Right forelimb (tissue), 1 donor: ENCODE measurements around the gene STUB1.

Experiments used
- DNase-seq: peaks from one replicate; pipeline ENCODE4 v3.0.0-alpha.2; 2018

The STUB1 gene

GRCh38 chr16:667780-668518 is 12.3 kb upstream of the STUB1 start, which contains the start of gene RHOT2:
RHOT2 (plus strand) TSS chr16:668132; CDS start chr16:668200, 68 bp downstream.
- DNase-seq = peak; percentile 95

- DNase-seq = no peak
Observed at GRCh38 chr16:668519-669171, 11.6 kb upstream of the STUB1 start.

DNA sequence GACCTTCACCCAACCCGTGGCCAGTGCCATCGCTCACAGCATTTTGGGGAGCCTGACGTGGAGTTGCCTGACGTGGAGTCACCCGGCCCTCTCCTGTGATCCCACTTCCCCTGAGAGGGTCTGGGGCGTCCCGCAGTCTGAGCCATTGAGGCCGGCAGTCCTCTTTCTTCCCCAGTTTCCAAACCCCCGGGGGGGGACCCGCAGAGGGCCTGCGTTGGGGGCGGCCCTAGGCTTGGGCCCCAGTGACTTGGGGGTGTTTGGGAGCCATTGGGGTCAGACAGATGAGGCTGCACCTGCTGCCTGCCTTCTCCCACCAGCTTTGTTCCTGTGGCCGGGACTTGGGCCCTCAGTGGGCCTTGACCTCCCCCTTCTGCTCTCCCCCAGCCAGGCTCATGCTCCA is 10.5 kb upstream of the STUB1 start:
- DNase-seq = no peak

GRCh38 chr16:670485-671352 is 9.5 kb upstream of the STUB1 start:
- DNase-seq = no peak

DNA sequence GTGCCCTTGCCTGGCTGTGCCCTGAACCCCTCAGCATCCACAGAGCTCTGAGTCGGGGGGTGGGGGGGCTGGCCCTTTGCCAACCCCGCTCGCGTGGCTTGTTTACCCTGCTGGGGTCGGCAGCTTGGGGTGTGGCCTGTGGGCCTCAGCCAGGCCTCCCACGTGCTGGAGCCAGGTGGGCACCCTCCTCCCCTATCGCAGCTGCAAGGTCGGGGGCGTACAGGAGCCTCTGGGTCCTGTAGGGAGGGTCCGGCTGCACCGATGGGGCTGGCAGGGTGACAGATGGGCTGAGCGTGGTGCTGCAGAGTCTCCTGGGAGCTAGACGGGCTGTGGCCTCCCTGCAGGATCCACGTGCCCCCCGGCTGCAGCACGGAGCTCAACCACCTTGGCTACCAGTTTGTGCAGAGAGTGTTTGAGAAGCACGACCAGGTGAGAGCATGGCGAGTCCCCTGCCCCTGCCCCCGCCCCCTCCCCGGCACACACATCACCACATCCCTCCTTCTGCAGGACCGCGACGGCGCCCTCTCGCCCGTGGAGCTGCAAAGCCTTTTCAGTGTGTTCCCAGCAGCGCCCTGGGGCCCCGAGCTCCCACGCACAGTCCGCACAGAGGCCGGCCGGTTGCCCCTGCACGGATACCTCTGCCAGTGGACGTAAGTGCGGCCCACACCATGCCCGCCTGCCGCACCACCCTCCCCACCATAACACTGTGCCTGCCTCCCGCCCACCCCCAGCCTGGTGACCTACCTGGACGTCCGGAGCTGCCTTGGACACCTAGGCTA is 8.7 kb upstream of the STUB1 start:
- no peak for DNase-seq

DNA sequence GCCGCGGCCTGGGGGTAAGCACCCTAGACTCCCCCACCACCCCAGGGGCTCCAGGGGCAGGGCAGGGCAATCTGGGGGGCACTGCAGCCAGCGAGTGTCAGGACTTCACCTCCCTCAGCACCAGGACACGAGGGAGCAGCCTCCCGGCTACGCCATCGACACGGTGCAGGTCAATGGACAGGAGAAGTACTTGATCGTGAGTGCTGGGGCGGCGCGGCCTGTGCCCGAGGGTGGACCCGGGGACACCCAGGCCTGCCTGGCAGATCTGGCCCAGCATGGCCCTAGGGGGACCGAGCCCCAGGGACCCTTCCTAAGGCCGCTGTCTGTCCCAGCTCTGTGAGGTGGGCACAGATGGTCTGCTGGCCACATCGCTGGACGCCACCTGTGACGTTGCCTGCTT is 7.8 kb upstream of the STUB1 start:
- no peak for DNase-seq

GRCh38 chr16:672851-673250 is 7.4 kb upstream of the STUB1 start:
- DNase-seq = no peak

DNA sequence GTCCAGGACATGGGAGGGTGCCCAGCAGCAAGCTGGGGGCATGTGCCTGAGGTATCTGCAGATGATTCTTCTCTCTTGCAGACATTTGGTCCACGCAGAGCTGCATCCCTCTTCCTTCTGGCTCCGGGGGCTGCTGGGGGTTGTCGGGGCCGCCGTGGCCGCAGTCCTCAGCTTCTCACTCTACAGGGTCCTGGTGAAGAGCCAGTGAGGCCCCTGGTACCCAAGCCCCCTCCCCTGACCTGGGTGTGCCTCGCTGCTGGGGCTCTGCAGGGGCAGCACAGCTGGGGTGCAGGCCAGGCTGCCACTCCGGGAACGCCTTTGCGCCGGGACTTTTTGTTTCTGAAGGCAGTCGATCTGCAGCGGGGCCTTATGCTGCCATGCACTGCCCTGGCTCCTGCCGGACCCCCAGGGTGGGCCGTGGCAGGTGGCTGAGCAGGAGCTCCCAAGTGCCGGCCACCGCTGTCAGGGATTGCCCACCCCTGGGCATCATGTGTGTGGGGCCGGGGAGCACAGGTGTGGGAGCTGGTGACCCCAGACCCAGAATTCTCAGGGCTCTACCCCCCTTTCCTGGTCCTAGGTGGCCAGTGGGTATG is 6.7 kb upstream of the STUB1 start:
- no peak for DNase-seq

DNA sequence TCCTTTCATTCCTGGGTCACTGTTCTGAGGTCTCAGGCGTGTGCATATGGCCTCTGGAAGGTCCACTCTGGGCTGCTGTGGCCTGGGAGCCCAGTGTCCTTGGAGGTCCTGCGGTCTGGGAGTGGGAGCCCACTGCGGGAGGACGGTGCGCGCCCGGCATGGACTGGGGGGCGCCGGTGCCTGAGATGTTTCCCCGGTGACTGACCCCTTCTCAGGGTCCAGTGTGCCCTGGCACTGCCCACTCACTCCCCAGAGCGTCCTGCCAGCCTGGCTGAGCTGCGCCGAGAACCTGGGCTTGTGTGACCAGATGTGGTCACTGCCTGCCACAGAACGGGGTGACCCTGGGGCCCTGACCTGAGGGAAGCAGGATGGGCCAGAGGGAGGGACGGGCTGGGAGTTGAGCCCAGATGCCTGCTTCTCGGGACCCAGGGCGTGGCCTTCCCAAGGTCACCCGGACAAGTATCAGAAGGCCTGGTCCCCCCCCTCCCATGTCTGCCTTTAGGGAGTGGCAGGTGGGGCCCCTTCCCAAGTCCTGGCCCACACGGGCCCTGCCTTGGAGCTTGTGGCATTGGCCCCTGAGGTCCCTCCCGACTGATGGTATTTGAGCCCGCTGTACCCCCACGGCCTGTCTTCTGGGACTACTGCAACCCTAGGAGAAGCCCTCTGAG is 5.9 kb upstream of the STUB1 start:
- DNase-seq = no peak

DNA sequence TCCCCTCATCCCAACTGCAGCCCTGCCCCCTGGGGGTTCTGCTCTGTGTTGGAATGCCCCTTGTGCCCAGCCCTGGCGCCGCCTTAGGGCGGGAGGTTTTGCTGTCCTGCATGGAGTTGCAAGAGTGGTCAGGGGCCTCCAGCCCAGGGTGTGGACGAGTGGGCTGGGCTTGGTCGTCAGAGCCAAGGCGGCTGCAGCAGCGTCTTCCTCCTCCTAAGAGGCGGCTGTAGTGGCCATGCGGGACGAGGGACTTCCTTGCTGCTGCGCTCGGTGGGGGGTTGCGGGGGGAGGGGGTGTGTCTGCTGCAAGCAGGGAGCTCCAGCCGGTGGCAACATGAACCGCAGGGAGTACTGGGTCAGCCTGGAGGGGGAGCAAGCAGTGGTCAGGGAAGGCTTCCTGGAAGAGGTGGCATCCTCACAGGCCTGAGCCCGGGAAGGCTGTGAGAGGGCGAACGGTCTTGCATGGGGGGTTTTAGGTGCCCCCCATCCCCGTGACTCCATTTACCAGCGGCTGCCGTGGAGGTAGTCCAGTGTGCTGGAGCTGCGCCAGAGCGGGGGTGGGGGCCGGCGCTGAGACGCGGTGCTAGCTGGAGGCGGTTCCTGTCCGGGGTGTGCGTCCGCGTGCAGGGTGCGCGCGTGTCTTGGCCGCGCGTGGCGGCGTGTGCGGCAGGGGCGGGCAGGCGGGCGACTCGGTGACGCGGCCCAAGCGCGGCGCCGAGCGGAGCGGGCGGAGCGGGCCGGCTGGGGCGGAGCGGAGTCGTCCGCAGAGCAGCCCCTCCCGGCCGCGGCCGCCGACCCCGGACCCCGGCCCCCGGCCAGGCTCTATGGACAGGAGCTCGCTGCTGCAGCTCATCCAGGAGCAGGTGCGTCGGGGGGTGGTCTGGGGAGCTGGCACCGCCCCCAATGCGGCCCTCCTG is 5.0 kb upstream of the STUB1 start, which contains the start of gene RHBDL1:
Gene RHBDL1, plus strand, starts transcription at position 704 of the 916 bp plus-strand sequence. Its CDS starts 120 bp downstream, at position 824.
- no peak for DNase-seq

- no peak for DNase-seq
Observed at GRCh38 chr16:675884-676564, 4.2 kb upstream of the STUB1 start.

DNA sequence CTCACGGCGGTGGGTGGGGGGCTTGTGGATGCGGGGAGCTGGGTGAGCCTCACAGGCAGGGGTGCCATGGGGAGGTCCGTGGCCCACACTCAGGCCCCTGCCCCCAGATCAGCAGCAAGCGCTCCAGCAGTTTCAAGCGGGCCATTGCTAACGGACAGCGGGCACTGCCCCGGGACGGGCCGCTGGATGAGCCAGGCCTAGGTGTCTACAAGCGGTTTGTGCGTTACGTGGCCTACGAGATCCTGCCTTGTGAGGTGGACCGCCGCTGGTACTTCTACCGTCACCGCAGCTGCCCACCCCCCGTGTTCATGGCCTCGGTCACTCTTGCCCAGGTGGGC is 3.7 kb upstream of the STUB1 start:
- no peak for DNase-seq

DNA sequence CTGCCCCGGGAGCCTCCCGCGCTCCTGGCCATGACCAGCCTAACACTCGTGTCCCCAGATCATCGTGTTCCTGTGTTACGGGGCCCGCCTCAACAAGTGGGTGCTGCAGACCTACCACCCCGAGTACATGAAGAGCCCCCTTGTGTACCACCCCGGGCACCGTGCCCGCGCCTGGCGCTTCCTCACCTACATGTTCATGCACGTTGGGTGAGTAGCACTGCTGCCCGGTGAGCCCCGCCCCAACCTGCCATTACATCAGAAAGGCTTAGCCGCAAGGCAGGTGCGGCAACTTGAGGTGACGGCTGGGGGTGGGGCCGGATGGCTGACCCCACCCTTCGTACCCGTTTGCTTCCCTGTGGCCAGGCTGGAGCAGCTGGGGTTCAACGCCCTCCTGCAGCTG is 3.3 kb upstream of the STUB1 start:
- DNase-seq = no peak

GRCh38 chr16:677316-678190 is 2.7 kb upstream of the STUB1 start:
- DNase-seq = no peak

DNA sequence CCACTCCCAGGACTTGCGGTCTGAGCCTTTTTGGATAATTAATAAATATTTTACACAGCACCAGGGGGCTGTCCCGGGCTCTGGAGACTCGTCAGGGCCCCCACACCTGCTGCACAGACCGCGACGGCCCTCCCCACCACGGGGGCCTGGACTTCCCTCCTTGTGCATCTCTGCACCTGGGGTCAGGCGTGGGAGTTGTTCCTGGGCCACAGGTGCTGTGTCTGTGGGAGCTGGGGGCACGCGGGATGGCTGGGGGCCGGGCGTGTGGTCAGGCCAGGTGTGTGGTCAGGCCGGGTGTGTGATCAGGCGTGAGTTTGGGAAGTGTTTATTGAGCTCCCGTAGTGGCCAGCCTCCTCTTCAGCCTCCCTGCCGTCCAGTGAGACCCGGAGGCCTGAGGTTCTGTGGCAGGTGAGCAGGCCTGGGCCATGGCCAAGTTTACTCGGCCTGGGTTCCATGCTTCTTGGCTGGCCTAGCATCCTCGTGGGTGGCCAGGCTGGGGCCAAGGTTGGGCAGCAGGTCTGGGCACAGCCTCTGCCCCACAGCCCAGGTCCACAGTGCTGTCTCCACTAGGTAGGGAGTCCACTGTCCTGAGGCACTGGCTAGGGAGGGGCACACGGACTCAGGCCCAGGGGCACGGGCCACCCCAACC is 1.9 kb upstream of the STUB1 start:
- no peak for DNase-seq

DNA sequence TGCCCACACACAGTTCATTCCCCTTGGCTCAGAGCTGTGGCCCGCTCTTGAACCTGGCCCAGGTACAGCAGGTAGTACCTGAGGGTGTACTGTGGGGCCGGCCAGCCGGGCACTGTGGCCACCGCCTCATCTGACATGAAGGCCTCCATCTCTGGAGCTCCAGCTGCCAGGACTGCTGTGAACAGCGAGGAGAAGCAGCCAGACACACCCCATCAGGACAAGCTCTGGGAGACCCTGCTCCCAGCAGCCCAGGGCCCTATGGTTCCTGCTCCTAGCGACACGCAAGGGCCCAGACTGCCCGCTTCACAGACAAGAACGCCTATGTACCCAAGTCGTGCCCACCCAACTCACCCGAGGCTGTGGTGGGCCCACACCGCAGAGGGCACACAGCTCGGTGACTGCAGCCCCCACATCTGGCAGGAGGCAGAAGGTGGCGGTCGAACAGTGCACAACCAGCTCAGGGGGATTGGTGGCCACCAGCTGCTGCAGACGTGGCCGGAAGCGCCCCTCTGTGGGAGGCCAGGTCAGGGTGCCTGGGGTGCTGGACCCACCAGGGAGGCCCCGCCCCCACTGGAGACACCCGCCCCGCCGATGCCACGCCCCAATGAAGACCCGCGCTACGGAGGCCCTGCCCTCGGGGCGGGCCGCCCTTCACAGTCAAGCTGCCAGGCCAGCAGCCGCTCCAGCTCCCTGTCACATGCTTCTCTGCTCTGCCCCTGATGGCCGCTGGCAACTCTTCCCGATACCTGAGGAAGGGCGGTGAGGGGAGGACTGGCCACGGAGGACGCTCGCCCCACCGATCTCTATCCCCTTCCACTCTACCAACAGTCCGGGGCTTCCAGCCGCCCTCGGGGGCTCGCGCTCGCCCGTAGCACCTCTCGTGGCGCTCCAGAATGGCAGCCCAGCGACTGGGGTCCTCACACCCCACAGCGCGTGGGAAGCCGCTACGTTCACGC is 1.1 kb upstream of the STUB1 start:
- DNase-seq = peak; percentile 78

DNA sequence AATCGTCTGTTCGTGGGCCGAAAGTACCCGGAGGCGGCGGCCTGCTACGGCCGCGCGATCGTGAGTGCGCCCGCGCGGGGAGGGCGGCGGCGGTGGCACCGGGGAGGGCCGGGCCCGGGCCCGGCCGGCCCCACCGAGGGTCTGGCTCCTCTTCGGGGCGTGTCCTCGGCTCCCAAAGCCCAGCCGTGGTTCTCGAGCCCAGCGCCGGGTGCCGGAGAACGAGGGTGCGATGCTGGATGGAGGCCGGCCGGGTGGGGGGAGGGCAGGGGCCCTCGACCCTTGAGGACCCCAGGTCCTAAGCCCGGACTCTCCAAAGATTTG is 375 bp downstream of the STUB1 start:
- no peak for DNase-seq
